Activated CD8-positive, alpha-beta memory T cell treated with anti-CD3 and anti-CD28 coated beads, Interleukin-2, amount 50 U/mL, for 24 hours (primary cell): Measurements from ENCODE around the gene BATF3.
"Not testable (repeated sequence)": the region's sequence is repeated elsewhere in the genome, so short reads cannot be mapped to it uniquely, and the experiment has no call there.

ENCODE experiments used
- DNase-seq: peaks from one replicate; pipeline ENCODE4 v3.0.0-alpha.2; 2020; ENCODE audit errors: extremely low read depth

Gene BATF3

DNA sequence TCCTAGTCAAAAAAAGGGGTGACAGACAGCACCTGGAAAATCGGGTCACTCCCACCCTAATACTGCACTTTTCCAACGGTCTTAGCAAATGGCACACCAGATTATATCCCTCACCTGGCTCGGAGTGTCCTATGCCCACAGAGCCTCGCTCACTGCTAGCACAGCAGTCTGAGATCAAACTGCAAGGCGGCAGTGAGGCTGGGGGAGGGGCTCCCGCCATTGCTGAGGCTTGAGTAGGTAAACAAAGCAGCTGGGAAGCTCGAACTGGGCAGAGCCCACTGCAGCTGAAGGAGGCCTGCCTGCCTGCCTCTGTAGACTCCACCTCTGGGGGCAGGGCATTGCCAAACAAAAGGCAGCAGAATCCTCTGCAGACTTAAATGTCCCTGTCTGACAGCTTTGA lies 41.4 kb downstream of the BATF3 start:
- not testable (repeated sequence) for DNase-seq

- no peak for DNase-seq
Measured at GRCh38 chr1:212656730-212657129, 42.9 kb downstream of the BATF3 start.

DNA sequence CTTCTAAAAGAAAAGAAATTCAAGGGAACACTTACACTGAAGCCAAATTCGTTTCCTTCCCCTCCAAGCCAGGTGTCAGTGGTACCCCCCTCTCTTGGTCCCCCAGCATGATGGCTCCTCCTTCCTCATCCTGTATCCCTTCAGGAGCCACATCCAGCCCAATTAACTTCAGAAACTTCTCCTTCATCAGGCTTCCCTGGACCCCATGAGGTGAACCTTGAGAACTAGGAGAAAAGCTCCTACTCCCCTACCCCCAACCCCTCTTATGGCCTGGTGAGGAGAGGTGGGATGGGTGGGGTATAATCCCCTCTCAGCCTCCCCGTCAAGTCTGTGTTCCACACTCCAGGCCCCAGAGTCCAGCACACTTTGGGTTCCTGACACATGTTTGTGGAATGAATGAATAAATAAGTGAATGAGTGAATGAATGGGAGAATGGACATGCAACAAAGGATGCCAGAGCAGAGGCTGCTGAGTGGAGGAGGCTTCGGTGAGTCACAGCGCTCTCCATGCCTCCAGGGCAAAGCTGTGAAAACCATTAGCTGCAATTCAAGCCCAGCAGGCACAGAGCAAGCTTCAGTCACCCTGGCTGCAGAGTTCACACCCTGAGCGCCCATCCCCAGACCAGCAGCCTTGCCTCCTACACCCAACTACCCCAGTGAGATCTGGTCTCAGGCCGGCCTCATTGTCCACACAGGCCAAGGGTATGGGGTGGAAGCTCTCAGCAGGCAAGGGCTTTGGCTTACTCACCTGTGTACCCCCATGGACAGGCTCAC lies 43.8 kb downstream of the BATF3 start:
- no peak for DNase-seq

DNA sequence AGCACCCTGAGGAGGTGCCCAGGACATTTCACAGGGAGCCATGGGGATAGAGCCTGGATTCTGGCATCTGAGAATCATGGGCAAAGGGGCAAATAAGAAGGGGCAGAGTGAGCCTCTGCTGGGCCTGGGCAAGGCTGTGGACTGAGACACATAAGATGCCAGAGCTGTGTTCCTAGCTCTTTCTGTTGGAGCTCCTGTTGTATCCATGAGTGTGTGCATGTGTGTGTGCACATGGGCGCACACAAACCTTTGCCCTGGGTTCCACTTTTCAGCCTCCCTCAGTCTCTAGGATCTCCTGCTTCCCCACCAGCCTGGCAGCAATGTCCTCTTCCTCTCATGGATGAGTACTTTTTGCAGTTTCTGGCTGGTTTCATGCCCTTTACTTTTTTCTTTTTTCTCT lies 47.0 kb downstream of the BATF3 start:
- DNase-seq = no peak

DNA sequence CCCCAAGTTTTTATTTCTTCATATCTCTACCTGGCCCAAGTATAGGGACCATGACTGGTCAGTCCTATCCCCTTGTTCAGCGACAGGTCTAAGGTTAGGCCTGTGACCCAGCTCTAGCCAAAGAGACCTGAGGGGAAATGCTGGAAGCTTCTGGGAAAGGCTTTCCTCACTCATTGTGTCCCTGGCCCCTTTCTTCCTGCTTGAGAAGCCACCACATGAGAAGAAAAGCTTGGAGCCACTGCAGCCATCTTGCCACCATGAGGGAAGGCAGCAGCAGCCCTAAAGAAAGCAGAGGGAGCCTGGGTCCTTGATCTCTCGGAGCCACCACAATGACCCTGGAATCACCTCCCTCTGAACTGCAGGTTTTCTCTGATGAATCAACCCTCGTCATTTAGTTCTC lies 47.7 kb downstream of the BATF3 start:
- no peak for DNase-seq

GRCh38 chr1:212651521-212651920 lies 48.1 kb downstream of the BATF3 start:
- no peak for DNase-seq

- DNase-seq = no peak
Measured at GRCh38 chr1:212650228-212650627, 49.4 kb downstream of the BATF3 start.

GRCh38 chr1:212649020-212649419 lies 50.6 kb downstream of the BATF3 start:
- DNase-seq = no peak

DNA sequence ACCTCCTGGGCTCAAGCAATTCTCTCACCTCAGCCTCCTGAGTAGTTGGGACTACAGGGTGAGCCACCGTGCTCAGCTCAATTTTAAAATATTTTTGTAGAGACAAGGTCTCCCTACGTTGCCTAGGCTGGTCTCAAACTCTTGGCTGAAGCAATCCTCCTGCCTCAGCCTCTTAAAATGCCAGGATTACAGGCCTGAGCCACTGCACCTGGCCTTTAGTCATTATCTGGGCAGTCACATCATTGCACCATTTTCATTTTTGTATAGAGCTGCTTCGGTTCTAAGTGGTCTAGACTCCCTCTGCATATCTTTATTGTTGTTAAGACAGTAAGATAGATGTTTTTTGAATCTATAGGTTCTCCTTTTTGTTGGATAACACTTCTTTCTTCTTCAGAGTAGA lies 51.2 kb downstream of the BATF3 start:
- no peak for DNase-seq

DNA sequence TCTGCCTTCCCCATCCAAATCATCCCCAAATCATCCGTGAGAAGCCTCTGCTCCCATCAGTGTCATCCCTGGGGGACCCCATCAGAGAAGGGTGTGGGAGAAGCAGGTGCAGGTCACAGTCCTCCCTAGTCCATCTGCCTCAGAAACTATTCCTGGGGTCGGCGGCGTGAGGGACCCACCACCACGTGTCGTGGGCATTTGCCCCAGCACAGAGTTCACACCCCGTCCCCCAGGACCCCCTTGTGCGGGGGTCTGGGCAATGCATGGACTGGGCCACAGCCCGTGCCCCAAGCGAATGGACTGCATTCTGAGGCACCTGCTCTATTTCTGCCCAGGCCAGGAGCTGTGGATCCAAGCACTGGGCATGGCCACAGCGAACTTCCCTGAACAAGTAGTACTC lies 52.6 kb downstream of the BATF3 start:
- no peak for DNase-seq

GRCh38 chr1:212646588-212646987 lies 53.1 kb downstream of the BATF3 start:
- no peak for DNase-seq

DNA sequence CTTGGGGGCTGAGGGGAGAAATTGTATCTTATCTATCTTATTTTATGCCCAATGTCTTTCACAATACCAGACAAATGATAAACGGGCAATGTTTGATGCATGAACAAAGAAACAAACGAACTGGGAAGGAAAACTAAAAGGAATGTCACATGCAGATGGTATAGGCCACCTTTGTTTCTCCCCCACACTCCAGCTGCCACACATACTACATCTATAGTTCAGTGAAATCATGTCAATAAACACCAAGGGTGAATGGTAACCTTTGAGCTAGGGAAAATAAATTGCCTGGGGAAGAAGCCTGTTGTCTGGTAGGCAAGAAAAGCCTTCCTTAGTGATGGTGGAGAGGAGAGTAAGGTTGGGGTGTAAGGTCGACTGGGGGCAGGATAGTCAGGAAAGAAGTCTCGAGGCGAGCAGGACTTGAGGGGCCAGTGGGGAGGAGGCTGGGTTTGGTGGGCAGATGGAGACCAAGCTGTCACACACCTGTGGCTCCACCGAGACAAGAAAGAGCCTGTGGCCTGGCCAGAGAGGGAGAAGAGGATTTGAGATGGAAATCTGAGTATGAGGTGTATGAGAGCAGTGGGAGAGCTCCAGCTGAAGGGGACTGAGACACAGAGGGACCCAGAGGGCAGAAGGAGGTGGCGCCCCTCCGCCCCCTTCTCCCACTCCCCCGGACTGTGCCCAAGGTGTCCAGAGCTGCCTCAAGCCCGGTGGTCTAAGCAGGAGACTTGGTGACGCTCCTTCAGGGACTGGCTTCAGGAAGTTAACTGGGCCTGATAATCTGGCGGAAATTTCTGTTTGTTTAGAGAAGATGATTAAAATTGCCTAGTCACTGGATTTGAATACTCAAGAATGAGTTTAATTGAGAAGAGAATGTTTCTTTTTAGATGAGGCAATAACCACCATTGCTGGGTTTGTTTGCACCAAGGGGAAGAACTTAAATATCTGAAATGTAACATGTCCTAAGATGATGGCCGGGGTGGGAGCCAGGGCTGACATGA lies 53.8 kb downstream of the BATF3 start:
- no peak for DNase-seq

DNA sequence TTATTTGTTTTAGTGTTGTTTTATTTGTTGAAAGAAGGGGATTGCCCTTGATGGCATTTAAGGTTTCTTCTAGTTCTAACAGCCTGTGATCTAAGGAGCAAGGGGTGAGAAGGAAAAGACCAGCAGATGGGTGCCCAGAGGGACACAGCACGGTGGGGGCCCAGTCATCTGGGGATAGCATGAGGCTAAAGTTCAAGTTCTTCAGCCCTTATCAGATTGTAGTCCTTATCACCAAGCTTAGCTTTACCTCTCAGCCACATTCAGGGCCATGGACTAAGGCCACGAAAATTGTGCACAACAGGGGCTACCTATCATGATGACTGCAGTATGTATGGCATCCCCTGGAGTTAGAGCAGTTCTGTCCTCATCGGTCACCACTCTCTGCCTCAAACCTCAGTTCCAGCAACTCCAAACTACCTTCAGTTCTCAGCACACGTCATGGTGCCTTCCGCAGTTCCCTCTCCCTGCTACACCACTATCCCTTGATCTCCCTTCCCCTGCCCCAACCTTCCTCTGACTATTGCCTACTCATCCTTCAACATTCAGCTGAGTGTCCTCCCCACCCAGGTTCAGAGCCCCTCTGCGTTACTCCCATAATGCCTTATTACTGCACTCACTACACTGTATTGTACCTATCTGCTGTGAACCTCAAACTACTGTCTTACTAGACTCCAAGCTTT lies 54.6 kb downstream of the BATF3 start:
- DNase-seq = no peak

- DNase-seq = no peak
Measured at GRCh38 chr1:212643877-212644276, 55.8 kb downstream of the BATF3 start.

GRCh38 chr1:212641956-212642355 lies 57.7 kb downstream of the BATF3 start:
- no peak for DNase-seq

DNA sequence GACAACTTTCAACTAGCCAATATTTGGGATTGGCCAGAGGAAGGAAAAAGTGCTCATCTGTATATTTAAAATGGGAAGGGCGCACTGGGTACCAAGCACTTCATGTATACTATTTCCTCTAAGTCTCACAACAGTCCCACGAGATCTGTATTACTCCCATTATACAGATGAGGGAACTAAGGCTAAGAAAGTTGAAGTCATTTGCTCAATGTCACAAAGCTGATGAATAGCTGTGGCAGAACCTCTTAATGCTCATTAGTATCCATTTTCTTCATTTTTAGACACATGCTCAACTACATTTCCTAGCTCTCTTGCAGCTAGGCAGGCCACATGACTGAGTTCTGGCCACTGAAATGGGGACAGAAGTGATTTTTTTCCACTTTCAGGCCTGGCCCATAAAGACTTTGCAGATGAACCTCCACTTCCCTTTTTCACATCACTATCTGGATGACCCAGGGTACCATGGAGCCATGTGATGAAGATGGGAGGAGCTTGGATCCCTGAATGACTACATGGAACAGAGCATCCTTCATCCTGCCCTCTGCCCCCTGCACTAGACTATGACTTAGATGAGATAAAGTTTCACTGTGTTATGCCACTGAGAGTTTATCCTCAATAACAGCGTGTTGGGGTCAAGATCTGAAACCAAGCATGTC lies 59.3 kb downstream of the BATF3 start:
- DNase-seq = no peak

DNA sequence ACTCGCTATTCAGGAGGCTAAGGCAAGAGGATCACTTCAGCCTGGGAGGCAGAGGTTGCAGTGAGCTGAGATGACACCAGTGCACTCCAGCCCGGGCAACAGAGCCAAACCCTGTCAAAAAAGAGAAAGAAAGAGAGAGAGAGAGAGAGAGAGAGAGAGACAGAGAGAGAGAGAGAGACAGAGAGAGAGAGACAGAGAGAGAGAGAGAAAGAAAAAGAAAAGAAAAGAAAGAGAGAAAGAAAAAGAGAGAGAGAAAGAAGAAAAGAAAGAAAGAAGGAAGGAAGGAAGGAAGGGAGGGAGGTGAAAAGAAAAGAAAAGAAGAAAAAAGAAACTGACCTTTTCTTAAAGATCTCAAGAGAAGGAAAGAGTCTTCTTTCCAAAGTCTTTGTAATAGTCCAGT lies 60.1 kb downstream of the BATF3 start:
- not testable (repeated sequence) for DNase-seq

GRCh38 chr1:212638492-212639151 lies 61.0 kb downstream of the BATF3 start:
- DNase-seq = no peak

- DNase-seq = no peak
Measured at GRCh38 chr1:212637902-212638301, 61.7 kb downstream of the BATF3 start.
